ENCODE measurements around the gene ADD1.

ADD1 gene

DNA sequence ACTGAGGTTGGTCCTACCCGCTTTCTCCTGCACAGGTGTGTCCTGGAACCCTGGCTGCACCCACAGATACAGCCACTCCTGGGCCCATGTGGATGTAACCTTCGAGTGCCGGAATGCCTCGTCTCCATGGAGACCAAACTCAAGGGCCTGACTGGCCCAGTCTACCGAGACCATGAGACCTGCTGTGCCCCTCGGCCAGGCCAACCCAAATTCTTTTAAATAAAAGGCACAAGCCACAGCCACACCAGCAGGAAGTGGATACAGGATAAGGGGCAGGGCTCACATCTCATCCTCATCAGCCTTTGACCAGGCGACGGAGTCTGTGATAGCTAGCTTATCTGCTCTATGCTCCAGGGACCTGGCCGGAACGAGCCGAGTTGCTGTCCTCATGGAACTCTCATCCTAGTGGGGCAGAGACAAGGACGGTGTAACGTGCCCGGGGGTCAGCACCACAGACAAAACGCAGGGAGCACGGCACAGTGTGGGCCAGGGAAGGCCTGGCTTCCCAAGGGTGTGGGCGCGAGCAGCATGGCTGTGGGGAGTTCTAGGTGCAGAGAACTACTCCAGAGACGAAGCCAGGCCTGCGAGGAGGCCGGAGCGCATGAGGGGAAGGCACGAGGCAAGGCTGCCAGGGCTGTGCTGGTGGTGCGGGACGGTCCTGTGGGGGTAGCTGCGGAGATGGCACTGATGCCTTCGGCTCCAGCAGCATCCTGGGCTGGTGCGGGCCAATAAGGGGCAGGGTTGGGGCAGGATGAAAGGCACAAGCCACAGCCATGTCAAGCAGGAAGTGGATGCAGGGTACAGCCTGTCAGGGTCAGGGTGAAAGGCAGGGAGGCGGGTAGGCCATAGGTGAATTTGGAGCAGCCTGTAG is 96.9 kb downstream of the ADD1 start:
- no peak overlapping the region for H3K27ac ChIP-seq
- TF ChIP-seq ZFX (IDR thresholded peaks at IDR 0.05; ENCODE audit: borderline replicate concordance) (no peak), CTCF (IDR thresholded peaks at IDR 0.05) (no peak)

DNA sequence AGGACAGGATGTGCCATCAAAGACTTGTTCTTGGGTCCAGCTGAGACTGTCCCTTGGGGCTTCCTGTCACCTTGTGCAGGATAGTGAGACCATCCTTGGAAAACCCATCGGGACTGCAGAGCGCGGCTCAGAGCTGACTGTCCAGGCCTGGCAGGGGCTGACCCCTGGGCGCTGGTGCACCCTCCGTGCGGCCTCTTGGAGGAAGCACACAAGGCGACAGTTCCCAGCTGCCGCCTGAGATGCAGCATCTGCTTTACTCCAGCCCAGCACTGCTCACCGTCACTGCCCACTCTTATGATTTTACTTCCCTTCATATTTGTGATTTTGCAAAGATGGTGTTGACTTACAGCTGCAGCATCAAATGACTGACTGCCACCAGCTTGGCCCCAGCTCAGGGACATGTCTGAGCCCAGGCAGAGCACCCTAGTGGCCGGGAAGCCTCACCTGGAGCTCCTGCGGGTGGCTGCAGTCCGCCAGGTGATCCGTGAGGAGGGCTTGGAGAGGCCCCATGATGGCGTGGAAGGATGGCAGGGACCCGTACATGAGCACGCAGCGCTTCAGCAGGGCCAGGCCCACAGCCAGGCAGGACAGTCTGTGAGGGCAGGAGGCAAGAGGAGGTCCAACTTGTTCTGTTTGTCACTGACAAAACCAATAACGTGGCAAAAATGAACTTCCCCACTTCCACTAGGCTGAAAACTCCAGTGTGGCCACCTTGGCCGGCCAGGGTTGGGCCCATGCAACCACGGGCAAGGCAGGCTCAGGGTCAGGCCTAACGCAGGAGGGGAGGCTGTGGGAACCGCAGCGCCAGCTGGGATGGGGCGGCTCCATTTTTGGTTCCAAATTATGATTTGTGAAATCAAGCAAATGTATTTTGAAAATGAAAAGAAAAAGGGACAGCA is 97.7 kb downstream of the ADD1 start:
- no peak for TF ChIP-seq CTCF (IDR thresholded peaks at IDR 0.05)
- TF ChIP-seq ZFX (IDR thresholded peaks at IDR 0.05; ENCODE audit: borderline replicate concordance) = no peak
- no peak overlapping the region for H3K27ac ChIP-seq

DNA sequence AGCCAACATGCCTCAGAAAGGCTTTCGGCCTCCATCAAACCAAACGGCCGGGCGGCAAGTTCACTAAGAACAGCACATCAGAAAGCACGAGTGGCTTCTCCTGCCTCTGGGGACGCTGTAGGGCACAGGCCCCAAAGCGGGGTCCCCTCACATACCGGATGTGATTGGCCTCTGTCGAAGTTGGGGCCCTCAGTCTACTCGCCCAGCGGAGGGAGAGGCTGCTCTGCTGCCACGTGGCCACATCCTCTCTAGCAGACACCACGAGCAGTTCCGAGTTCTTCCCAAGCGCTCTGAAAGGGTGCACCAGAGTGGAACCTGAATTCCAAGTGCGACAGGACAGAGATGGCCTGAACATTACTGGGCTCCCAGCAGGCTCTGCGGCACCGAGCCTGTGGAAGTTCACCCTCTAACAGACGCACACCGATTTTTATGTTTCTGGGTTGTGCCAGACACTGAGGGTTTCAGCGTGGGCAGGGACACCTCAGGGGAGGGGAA is 98.4 kb downstream of the ADD1 start:
- TF ChIP-seq ZFX (IDR thresholded peaks at IDR 0.05; ENCODE audit: borderline replicate concordance) = no peak
- no peak for TF ChIP-seq CTCF (IDR thresholded peaks at IDR 0.05)
- H3K27ac ChIP-seq = no peak overlapping the region

GRCh38 chr4:2942532-2943363 is 99.1 kb downstream of the ADD1 start:
- no peak for TF ChIP-seq CTCF (IDR thresholded peaks at IDR 0.05)
- no peak for TF ChIP-seq ZFX (IDR thresholded peaks at IDR 0.05; ENCODE audit: borderline replicate concordance)
- no peak overlapping the region for H3K27ac ChIP-seq

DNA sequence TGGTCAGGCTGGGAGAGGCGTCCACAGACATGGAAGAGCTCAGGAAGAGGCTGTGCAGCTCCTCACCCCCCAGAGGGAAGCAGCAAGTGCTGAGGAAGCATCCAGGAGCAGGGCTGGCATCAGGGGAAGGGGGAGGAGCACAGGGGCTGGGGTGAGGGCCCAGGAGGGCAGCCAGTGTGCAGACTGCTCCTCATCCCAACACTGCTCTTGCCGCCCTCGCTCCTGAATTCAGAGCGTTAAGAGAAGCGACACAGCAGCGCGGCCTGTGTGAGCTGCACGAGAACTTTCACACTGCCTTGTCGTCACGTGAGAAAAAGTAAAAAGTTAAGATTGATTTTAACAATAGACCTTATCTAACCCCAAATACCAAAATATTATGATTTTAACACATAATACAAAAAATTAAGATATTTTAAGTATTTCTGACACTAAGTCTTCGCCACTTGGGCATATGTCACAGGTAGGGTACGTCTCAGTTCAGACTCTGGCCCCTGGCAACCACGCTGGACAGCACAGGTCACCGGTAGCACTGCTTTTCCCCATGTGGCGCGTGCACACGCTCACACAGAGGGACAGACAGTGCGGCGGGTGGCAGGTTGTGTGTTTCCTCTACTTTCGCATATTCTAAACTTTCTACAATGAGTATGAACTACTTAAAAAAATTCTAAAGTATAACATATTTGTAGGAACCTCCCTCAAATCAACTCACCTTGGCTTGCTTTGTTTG is 99.9 kb downstream of the ADD1 start:
- no peak for TF ChIP-seq CTCF (IDR thresholded peaks at IDR 0.05)
- no peak for TF ChIP-seq ZFX (IDR thresholded peaks at IDR 0.05; ENCODE audit: borderline replicate concordance)
- H3K27ac ChIP-seq = no peak overlapping the region

- no peak overlapping the region for H3K27ac ChIP-seq
- TF ChIP-seq ZFX (IDR thresholded peaks at IDR 0.05; ENCODE audit: borderline replicate concordance) = no peak
- TF ChIP-seq CTCF (IDR thresholded peaks at IDR 0.05) = no peak
Observed at GRCh38 chr4:2944091-2944482, 100.4 kb downstream of the ADD1 start.
